Hepatocyte (in vitro differentiated cells): ENCODE results near the gene PLBD2.

ENCODE experiments used
- CTCF ChIP-seq: fragments of 200-600 bp; sonication (generic); IDR thresholded peaks from 2 replicates; pipeline ENCODE4 v1.5.1; 2016; ENCODE audit warnings: antibody characterized with exemption, mild to moderate bottlenecking; ENCODE audit not compliant: poor library complexity
- EZH2phosphoT487 ChIP-seq: fragments of 200-600 bp; sonication (generic); IDR thresholded peaks from one replicate; pipeline ENCODE4 v1.6.1; 2018; ENCODE audit warnings: antibody characterized with exemption, mild to moderate bottlenecking, low read depth, moderate library complexity; ENCODE audit not compliant: unreplicated experiment, severe bottlenecking

GRCh38 chr12:113330505-113330904, 27.9 kb upstream of the PLBD2 start:
- no peak for TF ChIP-seq CTCF
- no peak for TF ChIP-seq EZH2phosphoT487
